ENCODE measurements around the gene GTF2F2. TPM values are rescaled to one million over a fixed set of nuclear protein-coding genes. Genes with fewer than 3 reads are reported as not detected.

GTF2F2 gene
- total RNA-seq, 2 donors from 2014 or later, result 13.8 to 16.7 TPM

DNA sequence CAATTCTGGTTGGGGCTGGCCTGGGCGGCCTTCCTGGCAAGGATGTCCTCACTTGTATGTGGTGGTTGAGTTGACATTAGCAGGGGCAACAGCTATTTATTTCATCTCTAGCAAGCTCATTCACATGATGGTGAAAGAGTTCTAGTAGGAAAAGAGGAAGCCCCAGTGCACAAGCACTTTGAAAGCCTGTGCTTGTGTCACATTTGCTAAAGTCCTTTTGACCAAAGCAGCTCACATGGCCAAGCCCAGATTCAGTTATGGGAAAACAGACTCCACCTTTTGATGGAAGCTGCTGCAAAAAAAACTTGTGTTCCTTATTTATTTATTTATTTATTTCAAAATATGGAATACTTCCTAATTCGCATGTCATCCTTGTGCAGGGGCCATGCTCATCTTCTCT lies 17.2 kb downstream of the GTF2F2 start:
- Mint-ChIP-seq H3K36me3 (ENCODE audit: insufficient read depth in 2 of 2) (peaks cover 9 to 17% of the 10 kb centered on the region in 2 donors), H3K27ac (no peak overlapping the region), H3K4me1 (ENCODE audit: low read depth) (peaks cover 7% of the 10 kb centered on the region), H3K4me3 (no peak overlapping the region), H3K9me3 (peaks cover 6 to 7% of the 10 kb centered on the region in 2 donors), H3K27me3 (ENCODE audit: low read depth) (no peaks in the 10 kb centered on the region)
- ATAC-seq (replicated peaks in 1 of 2) (no peak), DNase-seq (no peak)

DNA sequence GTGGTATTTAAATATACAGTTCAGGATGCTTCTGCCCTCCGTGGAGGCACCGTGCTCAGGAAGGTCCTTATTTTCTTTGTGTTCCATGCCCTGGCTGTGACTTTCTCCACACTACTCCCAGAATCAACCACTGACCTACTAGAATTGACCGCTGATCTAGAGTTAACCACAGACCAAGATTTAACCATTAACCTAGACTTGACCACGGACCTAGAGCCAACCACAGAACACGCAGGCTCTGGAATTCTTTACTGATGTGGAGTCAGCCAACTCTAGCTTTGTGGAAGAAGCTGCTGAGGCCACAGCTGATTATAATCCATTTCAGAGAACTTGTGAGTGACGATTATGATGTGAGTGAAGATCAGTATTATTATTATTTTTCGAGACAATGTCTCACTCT lies 18.0 kb downstream of the GTF2F2 start:
- peaks cover 6% of the 10 kb centered on the region for H3K4me1 Mint-ChIP-seq (ENCODE audit: low read depth)
- H3K4me3 Mint-ChIP-seq, result no peak overlapping the region
- H3K9me3 Mint-ChIP-seq, result peaks cover 2 to 3% of the 10 kb centered on the region in 2 donors
- peaks cover 4 to 10% of the 10 kb centered on the region in 2 donors for H3K36me3 Mint-ChIP-seq (ENCODE audit: insufficient read depth in 2 of 2)
- H3K27ac Mint-ChIP-seq, result no peak overlapping the region
- DNase-seq, result no peak
- no peak for ATAC-seq (replicated peaks in 1 of 2)
- H3K27me3 Mint-ChIP-seq (ENCODE audit: low read depth), result no peaks in the 10 kb centered on the region

DNA sequence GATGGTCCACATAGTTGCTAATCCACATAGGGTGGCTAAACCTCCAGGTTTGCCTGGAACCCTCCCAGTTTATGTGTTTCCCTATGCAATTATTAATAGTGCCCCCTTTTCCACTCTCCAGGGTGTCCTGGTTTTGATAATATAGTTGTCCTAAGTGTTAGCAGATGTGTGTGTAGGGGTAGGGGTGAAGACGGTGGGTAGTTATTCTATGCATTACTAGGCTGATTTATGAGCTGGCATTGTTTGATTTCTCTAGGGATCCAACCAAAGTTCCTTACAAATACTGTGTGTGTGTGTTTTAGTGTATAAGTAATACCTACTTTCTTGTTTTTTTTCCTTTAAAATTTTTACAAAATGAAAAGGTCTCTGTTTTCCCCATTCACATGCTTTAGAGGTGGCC lies 21.1 kb downstream of the GTF2F2 start:
- ATAC-seq (replicated peaks in 1 of 2), result no peak
- no peak for DNase-seq
- Mint-ChIP-seq H3K4me1 (ENCODE audit: low read depth) (peaks cover 20% of the 10 kb centered on the region), H3K27ac (no peak overlapping the region), H3K27me3 (ENCODE audit: low read depth) (no peaks in the 10 kb centered on the region), H3K4me3 (no peak overlapping the region), H3K9me3 (no peaks in the 10 kb centered on the region), H3K36me3 (ENCODE audit: insufficient read depth in 2 of 2) (peaks cover 4 to 10% of the 10 kb centered on the region in 2 donors)

DNA sequence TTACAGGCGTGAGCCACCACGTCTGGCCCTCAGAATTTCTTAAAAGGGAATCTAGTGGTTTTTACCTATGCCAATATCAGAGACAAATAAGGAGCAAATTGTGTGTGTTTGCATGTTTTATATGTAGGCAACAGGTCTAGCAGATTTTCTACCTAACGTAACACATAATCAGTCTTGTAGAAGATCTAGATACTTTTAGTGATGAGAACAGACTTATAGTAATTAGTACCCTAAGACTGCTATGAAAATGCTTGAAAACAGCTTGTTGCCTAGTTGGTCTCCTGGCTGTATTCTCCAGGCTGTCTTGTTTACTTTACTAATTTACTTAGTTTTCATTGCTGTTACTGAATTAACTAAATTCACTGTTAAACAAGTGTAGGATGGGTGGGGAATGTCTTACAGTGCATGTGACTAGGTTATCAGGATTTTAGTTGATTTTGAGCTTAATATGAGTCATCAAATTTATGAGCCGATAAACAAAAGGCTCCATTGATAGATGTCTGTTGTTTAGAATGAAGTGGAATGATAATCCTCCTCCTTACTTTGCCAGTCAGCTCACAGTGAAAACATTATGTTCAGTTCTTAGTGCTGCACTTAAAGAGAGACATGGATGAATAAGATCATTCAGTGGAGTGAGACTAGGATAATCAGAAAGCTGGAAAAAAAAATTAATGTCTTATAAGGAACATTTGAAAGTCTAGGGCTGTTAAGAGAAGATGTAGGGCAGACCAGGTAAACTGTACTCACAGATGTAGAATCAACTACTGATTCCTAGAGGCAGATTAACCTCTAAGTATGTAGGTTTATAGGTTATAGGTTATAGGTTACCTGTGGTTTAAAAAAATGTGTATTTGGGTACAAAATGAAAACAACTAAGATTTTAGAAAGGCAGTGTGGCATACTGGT lies 22.4 kb downstream of the GTF2F2 start:
- Mint-ChIP-seq H3K27ac (peak overlapping the region; percentile 48), H3K4me3 (no peak overlapping the region), H3K4me1 (ENCODE audit: low read depth) (peaks cover 22% of the 10 kb centered on the region), H3K27me3 (ENCODE audit: low read depth) (no peaks in the 10 kb centered on the region), H3K36me3 (ENCODE audit: insufficient read depth in 2 of 2) (peaks cover 4 to 10% of the 10 kb centered on the region in 2 donors), H3K9me3 (no peaks in the 10 kb centered on the region)
- ATAC-seq (replicated peaks in 1 of 2), result no peak
- no peak for DNase-seq

DNA sequence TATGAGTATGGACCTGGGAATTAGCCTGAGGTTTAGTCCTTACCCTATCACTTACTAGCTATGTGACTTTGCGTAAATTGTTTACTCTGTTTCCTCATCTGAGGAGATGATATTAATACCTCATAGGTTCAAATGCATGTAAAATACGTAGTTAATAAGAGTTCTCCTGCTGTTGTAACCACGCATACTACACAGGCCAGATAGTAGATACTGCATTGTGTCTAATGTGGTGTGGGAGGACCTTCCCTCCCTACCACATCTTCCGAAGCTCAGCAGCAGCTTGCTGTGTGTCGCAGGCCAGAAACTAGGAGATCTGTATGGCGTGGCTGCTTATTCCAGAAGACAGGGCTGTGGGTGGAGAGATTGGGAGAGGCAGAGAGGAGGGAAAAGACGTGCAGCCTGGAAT lies 23.0 kb downstream of the GTF2F2 start:
- DNase-seq, result no peak

DNA sequence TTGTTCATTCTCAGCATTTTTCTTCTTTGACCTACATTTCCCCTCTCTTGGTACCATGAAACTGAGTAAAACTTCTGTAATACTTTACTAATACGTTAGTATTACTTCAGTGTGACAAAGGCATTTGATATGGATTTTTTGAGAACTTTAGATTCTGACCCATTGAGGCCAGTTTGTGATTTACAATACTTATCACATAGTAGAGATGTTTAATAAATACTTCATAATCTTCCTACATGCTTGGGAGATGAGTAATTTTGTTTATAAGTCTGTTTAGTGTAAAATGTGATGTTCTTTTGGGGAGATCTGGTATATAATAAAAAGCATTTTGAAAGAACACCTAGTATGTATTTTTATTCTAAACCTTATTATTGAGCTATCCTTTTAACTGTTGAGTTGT lies 29.7 kb downstream of the GTF2F2 start:
- no peak for DNase-seq
- no peaks in the 10 kb centered on the region for H3K27me3 Mint-ChIP-seq (ENCODE audit: low read depth)
- H3K36me3 Mint-ChIP-seq (ENCODE audit: insufficient read depth in 2 of 2), result peaks cover 2 to 3% of the 10 kb centered on the region in 2 donors
- no peaks in the 10 kb centered on the region for H3K9me3 Mint-ChIP-seq
- no peak overlapping the region for H3K4me3 Mint-ChIP-seq
- H3K4me1 Mint-ChIP-seq (ENCODE audit: low read depth), result peaks cover 13% of the 10 kb centered on the region
- no peak for ATAC-seq (replicated peaks in 1 of 2)
- H3K27ac Mint-ChIP-seq, result no peak overlapping the region

More for the DNA sequence above, 23.0 kb downstream of the GTF2F2 start:
- Mint-ChIP-seq H3K4me3 (no peak overlapping the region), H3K9me3 (no peaks in the 10 kb centered on the region), H3K27me3 (ENCODE audit: low read depth) (no peaks in the 10 kb centered on the region), H3K27ac (no peak overlapping the region), H3K36me3 (ENCODE audit: insufficient read depth in 2 of 2) (peaks cover 0 to 6% of the 10 kb centered on the region in 2 donors), H3K4me1 (ENCODE audit: low read depth) (peaks cover 22% of the 10 kb centered on the region)
- ATAC-seq (replicated peaks in 1 of 2), result no peak

DNA sequence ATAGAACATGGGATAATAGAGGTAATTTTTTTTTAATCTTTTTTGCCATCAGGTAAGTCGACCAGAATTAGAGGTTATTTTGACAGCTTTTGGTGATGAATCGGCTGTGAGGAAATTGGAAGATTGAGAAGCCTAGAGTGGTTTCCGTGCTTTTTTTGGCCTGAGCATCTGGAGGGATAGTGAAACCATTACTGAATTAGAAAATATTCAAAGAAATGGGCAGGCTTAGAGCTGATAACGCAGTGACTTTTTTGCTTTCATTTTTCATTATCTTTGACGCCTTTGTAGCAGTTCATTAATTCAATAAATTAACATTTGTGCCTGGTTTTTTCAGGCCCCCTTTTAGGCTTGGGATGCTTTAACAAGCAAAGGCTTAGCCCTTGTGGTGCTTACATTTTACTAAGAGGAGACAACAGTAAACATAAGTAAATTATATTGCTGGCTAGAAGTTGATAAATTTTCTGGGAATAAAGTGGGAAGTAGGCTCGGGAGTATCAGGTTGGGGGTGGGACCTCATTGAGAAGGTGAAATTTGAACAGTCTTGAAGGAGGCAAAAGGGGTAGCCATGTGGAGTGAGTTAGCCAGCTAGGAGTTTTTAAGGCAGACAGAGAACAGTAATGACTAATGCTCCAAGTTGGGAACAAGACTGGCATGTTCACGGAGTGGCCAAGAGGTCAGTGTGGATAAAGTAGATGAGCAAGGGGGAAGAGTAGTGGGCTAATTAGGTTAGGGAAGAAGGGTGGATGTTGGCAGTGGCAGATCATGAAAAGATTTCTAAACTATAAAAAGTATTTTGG lies 36.5 kb downstream of the GTF2F2 start:
- peaks cover 5 to 6% of the 10 kb centered on the region in 2 donors for H3K9me3 Mint-ChIP-seq
- peaks cover 18 to 41% of the 10 kb centered on the region in 2 donors for H3K36me3 Mint-ChIP-seq (ENCODE audit: insufficient read depth in 2 of 2)
- H3K27ac Mint-ChIP-seq, result no peak overlapping the region
- H3K4me1 Mint-ChIP-seq (ENCODE audit: low read depth), result peaks cover 7% of the 10 kb centered on the region
- DNase-seq (no peak), ATAC-seq (replicated peaks in 1 of 2) (no peak)
- H3K4me3 Mint-ChIP-seq, result no peak overlapping the region
- H3K27me3 Mint-ChIP-seq (ENCODE audit: low read depth), result no peaks in the 10 kb centered on the region

DNA sequence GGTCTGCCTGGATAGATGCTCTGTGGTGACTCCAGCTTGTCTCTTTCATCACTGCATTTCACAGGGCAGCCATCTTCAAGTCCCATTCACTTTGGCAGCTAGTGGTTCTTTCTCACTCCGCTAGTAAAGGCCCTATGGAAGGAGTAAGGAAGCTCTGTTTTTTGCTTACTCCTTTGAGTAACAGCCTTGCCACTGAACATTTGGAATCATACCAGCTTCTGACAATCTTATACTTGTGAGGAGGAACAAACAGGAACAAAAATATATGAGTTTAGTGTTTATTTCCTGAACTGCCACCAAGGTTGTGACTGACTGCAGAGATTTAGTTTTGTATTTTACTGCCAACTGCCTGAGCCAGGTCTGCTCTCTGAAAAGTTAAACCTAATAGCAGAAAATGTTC lies 41.9 kb downstream of the GTF2F2 start:
- no peak for ATAC-seq (replicated peaks in 1 of 2)
- Mint-ChIP-seq H3K27me3 (ENCODE audit: low read depth) (no peaks in the 10 kb centered on the region), H3K27ac (peak overlapping the region; percentile 63), H3K9me3 (peaks cover 5 to 6% of the 10 kb centered on the region in 2 donors), H3K4me3 (no peak overlapping the region), H3K36me3 (ENCODE audit: insufficient read depth in 2 of 2) (peaks cover 12 to 27% of the 10 kb centered on the region in 2 donors), H3K4me1 (ENCODE audit: low read depth) (peaks cover 15% of the 10 kb centered on the region)
- no peak for DNase-seq

DNA sequence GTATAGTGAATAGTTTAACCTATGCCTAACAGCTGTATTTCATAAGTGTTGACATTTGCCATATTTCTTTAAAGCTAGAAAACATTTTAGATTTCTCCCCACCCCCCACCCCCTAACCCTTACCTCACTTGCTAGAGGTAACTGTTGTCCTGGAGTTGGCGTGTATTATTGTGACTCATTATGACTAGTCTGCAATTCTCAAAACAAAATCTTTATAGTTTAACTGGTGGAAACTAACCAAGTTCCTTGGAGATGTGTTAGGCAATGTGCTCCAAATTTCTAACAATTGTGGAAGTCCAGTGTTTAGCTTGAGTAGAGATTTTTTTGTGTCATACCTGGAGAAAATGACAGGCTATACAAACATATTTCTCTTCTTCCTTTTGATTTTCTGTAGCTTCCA lies 42.5 kb downstream of the GTF2F2 start:
- DNase-seq, result no peak
- Mint-ChIP-seq H3K27ac (peak overlapping the region; percentile 33), H3K4me3 (no peak overlapping the region), H3K36me3 (ENCODE audit: insufficient read depth in 2 of 2) (peaks cover 11 to 22% of the 10 kb centered on the region in 2 donors), H3K9me3 (peaks cover 4 to 6% of the 10 kb centered on the region in 2 donors), H3K4me1 (ENCODE audit: low read depth) (peaks cover 15% of the 10 kb centered on the region), H3K27me3 (ENCODE audit: low read depth) (no peaks in the 10 kb centered on the region)
- ATAC-seq (replicated peaks in 1 of 2), result peak; percentile 54 to 69

DNA sequence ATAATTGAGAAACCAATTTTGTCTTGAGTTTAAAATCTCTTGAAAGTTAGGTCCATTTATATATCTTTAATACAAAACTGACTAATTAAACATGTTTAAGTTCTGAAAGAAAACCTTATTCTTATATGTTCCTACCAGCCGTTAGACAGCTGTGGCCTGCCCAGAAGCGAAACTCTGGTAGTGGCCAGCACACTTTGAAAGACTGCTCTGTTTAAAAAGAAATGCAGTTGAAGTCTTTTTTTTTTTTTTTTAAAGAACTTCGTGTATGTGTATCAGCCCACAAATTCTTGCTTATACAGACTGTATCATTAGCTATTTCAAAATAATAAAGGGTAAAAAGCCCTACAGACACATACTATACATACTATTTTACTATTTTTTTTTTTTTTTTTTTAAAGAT lies 46.5 kb downstream of the GTF2F2 start:
- peaks cover 4 to 6% of the 10 kb centered on the region in 2 donors for H3K36me3 Mint-ChIP-seq (ENCODE audit: insufficient read depth in 2 of 2)
- H3K4me1 Mint-ChIP-seq (ENCODE audit: low read depth), result peaks cover 12% of the 10 kb centered on the region
- no peak overlapping the region for H3K27ac Mint-ChIP-seq
- no peak for ATAC-seq (replicated peaks in 1 of 2)
- no peaks in the 10 kb centered on the region for H3K9me3 Mint-ChIP-seq
- no peaks in the 10 kb centered on the region for H3K27me3 Mint-ChIP-seq (ENCODE audit: low read depth)
- H3K4me3 Mint-ChIP-seq, result no peak overlapping the region
- DNase-seq, result no peak

DNA sequence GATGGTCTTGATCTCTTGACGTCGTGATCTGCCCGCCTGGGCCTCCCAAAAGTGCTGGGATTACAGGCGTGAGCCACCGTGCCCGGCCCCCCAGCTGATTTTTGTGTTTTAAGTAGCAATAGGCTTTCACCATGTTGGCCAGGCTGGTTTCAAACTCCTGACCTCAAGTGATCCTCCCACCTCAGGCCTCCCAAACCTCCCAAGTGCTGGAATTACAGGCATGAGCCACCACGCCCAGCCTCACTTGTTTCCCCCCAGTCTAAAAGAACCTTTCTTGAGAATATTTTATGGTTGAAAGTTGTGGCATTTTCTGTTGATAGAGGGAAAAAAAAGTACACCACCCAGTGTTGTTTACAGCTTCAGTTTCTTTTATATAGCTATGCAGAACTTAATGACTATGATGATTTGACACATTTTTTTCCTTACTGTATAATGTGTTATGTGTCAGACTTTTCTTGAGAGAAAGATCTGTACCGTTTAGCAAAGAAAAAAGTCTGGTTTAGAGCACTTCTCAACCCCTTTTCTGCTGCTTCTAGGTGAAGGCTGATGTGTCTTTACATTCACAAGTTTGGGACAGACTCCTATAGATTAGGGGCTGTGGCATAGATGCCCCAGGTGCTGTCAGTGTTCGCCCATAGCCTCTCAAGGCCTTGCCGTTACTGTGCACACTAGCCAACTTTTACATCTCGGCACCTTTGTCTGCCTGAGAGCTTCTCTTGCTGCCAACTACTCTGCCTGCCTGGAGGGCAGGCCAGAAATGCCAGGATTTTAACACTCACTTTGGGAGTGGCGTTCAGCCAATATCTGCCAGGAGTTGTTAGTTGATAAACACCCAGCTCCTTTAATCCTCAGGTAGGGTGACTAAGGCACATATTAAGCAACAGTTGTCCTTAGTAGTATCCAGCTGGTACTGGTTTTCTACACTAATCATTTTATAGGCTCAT lies 47.6 kb downstream of the GTF2F2 start:
- no peak for ATAC-seq (replicated peaks in 1 of 2)
- peaks cover 4 to 14% of the 10 kb centered on the region in 2 donors for H3K36me3 Mint-ChIP-seq (ENCODE audit: insufficient read depth in 2 of 2)
- H3K4me3 Mint-ChIP-seq, result no peak overlapping the region
- H3K4me1 Mint-ChIP-seq (ENCODE audit: low read depth), result peaks cover 11% of the 10 kb centered on the region
- H3K27ac Mint-ChIP-seq, result no peak overlapping the region
- DNase-seq, result no peak
- no peaks in the 10 kb centered on the region for H3K27me3 Mint-ChIP-seq (ENCODE audit: low read depth)
- H3K9me3 Mint-ChIP-seq, result no peaks in the 10 kb centered on the region

DNA sequence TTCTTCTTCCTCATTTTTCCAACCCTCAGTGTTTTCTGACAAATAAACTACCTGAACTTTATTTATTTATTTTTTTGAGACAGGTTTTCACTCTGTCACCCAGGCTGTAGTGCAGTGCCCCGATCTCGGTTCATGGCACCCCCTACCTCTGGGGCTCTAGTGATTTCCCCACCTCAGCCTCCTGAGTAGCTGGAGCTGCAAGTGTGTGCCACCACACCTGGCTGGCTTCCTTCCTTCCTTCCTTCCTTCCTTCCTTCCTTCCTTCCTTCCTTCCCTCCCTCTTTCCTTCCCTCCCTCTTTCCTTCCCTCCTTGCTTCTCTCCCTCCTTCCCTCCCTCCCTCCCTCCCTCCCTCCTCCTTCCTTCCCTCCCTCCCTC lies 48.2 kb downstream of the GTF2F2 start:
- peaks cover 6 to 18% of the 10 kb centered on the region in 2 donors for H3K36me3 Mint-ChIP-seq (ENCODE audit: insufficient read depth in 2 of 2)
- H3K4me1 Mint-ChIP-seq (ENCODE audit: low read depth), result peaks cover 18% of the 10 kb centered on the region
- no peak overlapping the region for H3K27ac Mint-ChIP-seq
- no peaks in the 10 kb centered on the region for H3K9me3 Mint-ChIP-seq
- H3K27me3 Mint-ChIP-seq (ENCODE audit: low read depth), result no peaks in the 10 kb centered on the region
- no peak overlapping the region for H3K4me3 Mint-ChIP-seq
- DNase-seq (no peak), ATAC-seq (replicated peaks in 1 of 2) (no peak)

Measured in activated T-cell treated with anti-CD3 and anti-CD28 coated beads, Interleukin-2, amount 50 U/mL, for 72 hours (primary cell).